PFSK-1 (cell line): ENCODE data around the gene RPS8.

ENCODE experiments used
- FOXP2 ChIP-seq: optimal IDR thresholded peaks from 2 replicates; pipeline ENCODE3; 2011; ENCODE audit warnings: borderline replicate concordance, control low read depth, inconsistent platforms; ENCODE audit not compliant: insufficient read depth; ENCODE audit errors: extremely low read length, extremely low read depth
- POLR2AphosphoS5 ChIP-seq: IDR thresholded peaks from 2 replicates; pipeline ENCODE4 v1.6.1; 2012; ENCODE audit warnings: low read depth, mild to moderate bottlenecking, control low read depth, low read length, moderate library complexity
- REST ChIP-seq, 2 experiments: IDR thresholded peaks; 2 replicates each; pipeline versions ENCODE4 v1.6.1 to v1.8.0; 2011 to 2012; ENCODE audit warnings: low read depth in 2 of 2, low read length in 2 of 2, control low read depth in 1 of 2, inconsistent platforms in 1 of 2, mild to moderate bottlenecking in 1 of 2, moderate library complexity in 1 of 2; ENCODE audit not compliant: insufficient read depth in 1 of 2
- SIN3A ChIP-seq: IDR thresholded peaks from 2 replicates; pipeline ENCODE4 v1.6.1; 2012; ENCODE audit warnings: mild to moderate bottlenecking, low read length, moderate library complexity, borderline replicate concordance; ENCODE audit not compliant: insufficient read depth
- TAF1 ChIP-seq: IDR thresholded peaks from 2 replicates; pipeline ENCODE4 v1.6.1; 2012; ENCODE audit warnings: low read length, control low read depth, borderline replicate concordance; ENCODE audit not compliant: insufficient read depth

DNA sequence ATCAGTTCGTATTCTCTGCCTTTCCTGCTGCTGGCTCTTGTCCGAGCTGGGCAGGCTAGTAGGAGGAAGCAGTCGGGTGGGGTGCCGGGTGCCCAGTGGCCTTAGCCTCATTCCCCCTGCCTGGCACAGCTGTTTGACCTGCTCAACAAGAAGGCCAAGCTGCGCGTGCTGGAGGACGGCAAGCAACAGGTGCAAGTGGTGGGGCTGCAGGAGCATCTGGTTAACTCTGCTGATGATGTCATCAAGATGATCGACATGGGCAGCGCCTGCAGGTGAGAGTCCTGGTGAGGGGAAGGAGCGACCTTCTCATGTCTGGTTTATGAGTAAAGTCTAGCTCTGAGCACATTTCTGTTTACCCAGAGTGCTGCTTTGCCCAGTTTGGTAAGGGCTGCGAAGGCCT lies 16.3 kb upstream of the RPS8 start:
- no peak for TF ChIP-seq REST (IDR thresholded peaks at IDR 0.05; ENCODE audit: insufficient read depth in 1 of 2, low read depth in 2 of 2, low read length in 2 of 2)
- TF ChIP-seq SIN3A: no peak
- no peak for TF ChIP-seq POLR2AphosphoS5
- TF ChIP-seq TAF1: no peak
- no peak for TF ChIP-seq FOXP2
